ENCODE measurements around the gene PLEKHD1.

The PLEKHD1 gene

DNA sequence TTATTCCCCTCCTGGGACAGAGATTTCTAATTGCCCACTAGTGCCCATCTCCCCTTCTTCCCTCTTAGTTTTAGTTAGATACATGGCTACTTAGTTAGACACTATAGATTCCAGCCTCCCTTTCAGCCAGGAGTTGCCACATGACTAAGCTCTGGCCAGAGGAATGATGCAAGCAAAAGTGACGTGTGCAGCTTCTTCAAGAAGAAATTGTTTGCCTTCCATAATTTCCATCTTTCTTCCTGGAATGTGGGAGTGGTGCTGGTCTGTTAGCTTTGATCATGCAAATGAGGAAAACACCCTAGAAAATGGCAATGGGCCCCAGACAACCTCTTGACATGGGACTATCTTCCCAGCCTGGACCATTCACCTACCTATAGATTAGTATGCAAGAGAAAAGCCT lies 68.7 kb downstream of the PLEKHD1 start:
- Mint-ChIP-seq H3K36me3 (ENCODE audit: insufficient read depth) (no peaks in the 10 kb centered on the region), H3K27me3 (peaks cover 42 to 58% of the 10 kb centered on the region in 2 donors), H3K27ac (no peak overlapping the region), H3K4me1 (ENCODE audit: low read depth in 2 of 2) (no peaks in the 10 kb centered on the region), H3K4me3 (no peak overlapping the region), H3K9me3 (no peaks in the 10 kb centered on the region)
- no peak for ATAC-seq (replicated peaks)
- DNase-seq: no peak

DNA sequence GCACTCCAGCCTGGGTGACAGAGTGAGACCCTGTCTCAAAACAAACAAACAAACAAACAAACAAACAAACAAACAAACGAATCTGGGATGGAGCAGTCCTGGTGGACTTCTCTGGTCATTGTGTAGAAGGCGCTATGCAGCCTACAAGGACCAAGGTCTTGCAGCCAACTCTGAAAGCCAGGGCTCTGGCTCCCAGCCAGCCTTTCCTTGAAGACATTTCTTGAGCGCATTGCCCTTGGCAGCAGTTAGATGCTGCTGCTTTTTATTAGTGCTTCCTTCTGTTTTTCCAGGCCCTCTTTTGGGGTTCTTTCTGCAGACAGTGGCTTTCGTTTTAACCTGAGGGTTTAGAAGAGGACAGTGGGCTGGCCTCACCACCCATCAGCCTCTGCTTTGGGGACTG lies 70.0 kb downstream of the PLEKHD1 start:
- Mint-ChIP-seq H3K27ac (no peak overlapping the region), H3K27me3 (peaks cover 49 to 54% of the 10 kb centered on the region in 2 donors), H3K4me1 (ENCODE audit: low read depth in 2 of 2) (no peaks in the 10 kb centered on the region), H3K9me3 (no peaks in the 10 kb centered on the region), H3K36me3 (ENCODE audit: insufficient read depth) (no peaks in the 10 kb centered on the region), H3K4me3 (no peak overlapping the region)
- DNase-seq: no peak
- ATAC-seq (replicated peaks): no peak

DNA sequence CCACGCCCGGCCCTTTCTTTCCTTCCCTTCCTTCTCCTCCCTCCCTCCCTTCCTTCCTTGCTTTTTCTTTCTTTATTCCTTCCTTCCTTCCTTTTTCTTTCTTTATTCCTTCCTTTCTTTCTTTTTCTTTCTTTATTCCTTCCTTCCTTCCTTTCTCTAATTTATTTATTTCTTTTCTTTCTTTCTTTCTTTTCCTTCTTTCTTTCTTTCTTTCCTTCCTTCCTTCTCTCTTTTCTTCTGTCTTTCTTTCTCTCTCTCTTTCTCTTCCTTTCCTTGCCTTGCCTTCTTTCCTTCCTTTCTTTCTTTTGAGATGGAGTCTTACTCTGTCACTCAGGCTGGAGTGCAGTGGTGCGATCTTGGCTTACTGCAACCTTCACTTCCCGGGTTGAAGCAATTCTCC lies 74.2 kb downstream of the PLEKHD1 start:
- Mint-ChIP-seq H3K4me1 (ENCODE audit: low read depth in 2 of 2) (no peaks in the 10 kb centered on the region), H3K27me3 (peaks cover 31 to 45% of the 10 kb centered on the region in 2 donors), H3K9me3 (no peaks in the 10 kb centered on the region), H3K4me3 (no peak overlapping the region), H3K27ac (no peak overlapping the region), H3K36me3 (ENCODE audit: insufficient read depth) (no peaks in the 10 kb centered on the region)
- ATAC-seq (replicated peaks) (no peak), DNase-seq (no peak)

DNA sequence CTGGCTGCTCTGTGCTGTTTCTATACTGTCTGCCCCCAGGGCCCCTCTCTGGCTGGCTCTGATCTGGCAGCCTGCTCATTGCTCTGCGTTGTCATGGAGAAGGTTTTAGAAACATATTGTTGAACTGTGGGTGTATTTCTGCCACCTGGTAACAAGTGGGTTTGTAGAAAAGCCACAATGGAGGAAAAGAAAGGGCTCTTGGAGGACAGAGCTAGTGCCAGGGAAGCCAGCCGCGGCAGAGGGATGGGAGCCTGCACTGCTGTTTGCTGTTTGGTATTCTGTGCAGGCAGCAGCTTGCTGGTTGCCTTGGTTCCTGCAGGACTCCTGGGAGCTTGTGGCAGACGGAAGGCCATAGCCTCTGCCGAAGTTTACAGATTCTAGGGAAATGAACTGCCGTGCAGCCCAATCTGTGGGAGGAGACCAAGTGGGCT lies 75.1 kb downstream of the PLEKHD1 start:
- no peaks in the 10 kb centered on the region for H3K36me3 Mint-ChIP-seq (ENCODE audit: insufficient read depth)
- ATAC-seq (replicated peaks): no peak
- DNase-seq: no peak
- no peak overlapping the region for H3K27ac Mint-ChIP-seq
- H3K27me3 Mint-ChIP-seq: peaks cover 36 to 45% of the 10 kb centered on the region in 2 donors
- no peak overlapping the region for H3K4me3 Mint-ChIP-seq
- H3K4me1 Mint-ChIP-seq (ENCODE audit: low read depth in 2 of 2): no peaks in the 10 kb centered on the region
- no peaks in the 10 kb centered on the region for H3K9me3 Mint-ChIP-seq

DNA sequence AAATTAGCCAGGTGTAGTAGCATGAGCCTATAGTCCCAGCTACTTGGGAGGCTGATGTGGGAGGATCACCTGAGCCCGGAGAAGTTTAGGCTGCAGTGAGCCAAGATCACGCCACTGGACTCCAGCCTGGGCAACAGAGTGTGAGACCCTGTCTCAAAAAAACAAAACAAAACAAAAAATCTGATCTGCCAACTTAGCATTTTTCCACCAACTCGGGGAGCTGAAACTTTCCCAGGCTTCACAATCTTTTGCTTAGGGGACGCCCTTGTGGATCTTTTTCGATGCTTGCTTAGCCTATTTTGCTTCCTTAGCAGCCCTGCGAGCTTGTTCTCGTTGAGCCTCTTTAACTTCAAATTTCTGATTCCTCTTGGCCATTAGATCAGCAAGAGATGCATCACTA lies 76.3 kb downstream of the PLEKHD1 start:
- no peaks in the 10 kb centered on the region for H3K4me1 Mint-ChIP-seq (ENCODE audit: low read depth in 2 of 2)
- H3K4me3 Mint-ChIP-seq: no peak overlapping the region
- ATAC-seq (replicated peaks) (no peak), DNase-seq (no peak)
- peaks cover 47 to 57% of the 10 kb centered on the region in 2 donors for H3K27me3 Mint-ChIP-seq
- no peaks in the 10 kb centered on the region for H3K9me3 Mint-ChIP-seq
- H3K36me3 Mint-ChIP-seq (ENCODE audit: insufficient read depth): no peaks in the 10 kb centered on the region
- no peak overlapping the region for H3K27ac Mint-ChIP-seq

DNA sequence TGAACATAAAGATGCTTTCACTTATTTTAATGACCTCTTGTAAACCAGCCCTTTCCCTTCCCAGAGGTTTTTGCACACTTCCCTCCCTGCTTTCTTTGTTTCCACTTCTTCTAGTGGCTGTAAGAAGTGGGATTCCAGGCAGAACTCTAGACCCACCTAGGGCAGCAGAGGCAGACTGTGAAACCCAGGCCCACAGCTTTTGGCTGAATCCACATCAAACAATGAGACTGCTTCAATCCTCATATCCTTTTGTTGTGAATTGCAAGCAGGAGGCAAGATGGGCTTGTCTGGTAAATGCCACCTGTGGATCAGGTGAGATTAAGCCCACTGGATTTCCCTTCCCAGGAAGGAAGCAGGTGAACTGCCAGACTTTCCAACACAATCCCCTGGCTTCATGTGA lies 77.4 kb downstream of the PLEKHD1 start:
- DNase-seq (no peak), ATAC-seq (replicated peaks) (no peak)
- peaks cover 54 to 68% of the 10 kb centered on the region in 2 donors for H3K27me3 Mint-ChIP-seq
- H3K9me3 Mint-ChIP-seq: no peaks in the 10 kb centered on the region
- H3K27ac Mint-ChIP-seq: no peak overlapping the region
- no peaks in the 10 kb centered on the region for H3K4me1 Mint-ChIP-seq (ENCODE audit: low read depth in 2 of 2)
- no peak overlapping the region for H3K4me3 Mint-ChIP-seq
- H3K36me3 Mint-ChIP-seq (ENCODE audit: insufficient read depth): no peaks in the 10 kb centered on the region

DNA sequence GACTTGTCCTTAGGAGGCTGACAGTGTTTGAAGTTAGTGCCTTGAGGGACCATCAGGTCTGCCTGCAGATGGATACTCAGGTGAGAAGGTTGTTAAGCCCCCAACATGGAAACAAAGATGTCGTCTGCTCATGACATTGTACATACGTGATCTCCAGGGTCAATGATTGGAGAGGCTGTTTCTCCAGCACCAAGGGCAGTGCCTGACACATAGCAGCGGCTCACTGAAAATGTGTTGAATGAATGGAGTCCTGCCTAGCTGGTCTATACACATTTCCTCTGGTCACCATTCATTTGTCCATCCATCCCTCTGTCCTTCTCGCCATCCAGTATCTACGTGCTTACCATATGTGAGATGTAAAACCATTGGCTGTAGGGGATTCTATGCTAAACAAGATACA lies 83.0 kb downstream of the PLEKHD1 start:
- Mint-ChIP-seq H3K4me3 (no peak overlapping the region), H3K9me3 (no peaks in the 10 kb centered on the region), H3K4me1 (ENCODE audit: low read depth in 2 of 2) (no peaks in the 10 kb centered on the region), H3K27me3 (peaks cover 58 to 81% of the 10 kb centered on the region in 2 donors), H3K27ac (no peak overlapping the region), H3K36me3 (ENCODE audit: insufficient read depth) (no peaks in the 10 kb centered on the region)
- ATAC-seq (replicated peaks) (no peak), DNase-seq (no peak)

DNA sequence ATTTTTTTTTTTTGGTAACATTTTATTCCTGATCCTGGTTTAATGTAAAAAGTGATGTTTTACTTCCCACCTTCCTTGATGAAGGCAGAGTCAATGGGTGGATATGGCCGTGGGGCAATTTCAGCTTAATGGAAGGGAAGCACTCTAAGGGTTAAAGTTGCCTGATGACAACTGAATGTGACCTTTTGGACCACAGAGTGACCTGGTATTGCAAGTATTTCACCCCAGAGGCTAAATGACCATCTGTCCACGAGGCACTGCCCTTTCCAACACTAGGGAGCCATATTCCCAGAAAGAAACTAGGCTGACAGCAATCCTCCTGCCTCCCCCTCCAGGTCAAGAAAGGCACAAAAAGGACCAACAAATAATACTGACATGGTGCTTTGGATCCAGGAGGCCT lies 85.3 kb downstream of the PLEKHD1 start:
- no peaks in the 10 kb centered on the region for H3K36me3 Mint-ChIP-seq (ENCODE audit: insufficient read depth)
- H3K27ac Mint-ChIP-seq: no peak overlapping the region
- no peaks in the 10 kb centered on the region for H3K9me3 Mint-ChIP-seq
- DNase-seq (no peak), ATAC-seq (replicated peaks) (no peak)
- peaks cover 63 to 88% of the 10 kb centered on the region in 2 donors for H3K27me3 Mint-ChIP-seq
- no peak overlapping the region for H3K4me3 Mint-ChIP-seq
- peaks cover 9 to 12% of the 10 kb centered on the region in 2 donors for H3K4me1 Mint-ChIP-seq (ENCODE audit: low read depth in 2 of 2)

DNA sequence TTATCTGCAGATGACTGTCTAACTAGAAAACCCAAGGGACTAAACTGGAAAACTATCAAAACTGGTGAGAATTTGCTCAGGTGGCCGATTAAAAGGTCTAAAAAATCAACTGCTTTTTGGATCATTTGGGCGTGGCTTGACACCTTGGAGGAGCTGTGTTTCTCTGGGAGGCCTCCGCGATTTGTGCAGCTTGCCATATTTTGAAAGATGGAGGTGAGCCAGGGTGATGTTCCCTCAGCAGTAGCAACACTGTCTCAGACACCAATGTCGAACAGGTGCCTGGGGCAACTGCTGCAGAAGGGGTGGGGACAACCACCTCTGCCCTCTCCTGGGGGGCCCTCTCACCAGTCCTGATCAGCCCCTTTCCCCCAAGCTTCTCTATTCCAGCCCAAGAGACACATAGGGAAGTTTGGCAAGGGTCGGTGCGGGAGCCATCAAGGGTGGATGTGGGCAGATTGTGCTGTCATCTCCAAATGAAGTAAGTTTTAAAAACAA lies 86.4 kb downstream of the PLEKHD1 start:
- H3K4me3 Mint-ChIP-seq: peak overlapping the region in 1 of 2 donors; percentile 51

DNA sequence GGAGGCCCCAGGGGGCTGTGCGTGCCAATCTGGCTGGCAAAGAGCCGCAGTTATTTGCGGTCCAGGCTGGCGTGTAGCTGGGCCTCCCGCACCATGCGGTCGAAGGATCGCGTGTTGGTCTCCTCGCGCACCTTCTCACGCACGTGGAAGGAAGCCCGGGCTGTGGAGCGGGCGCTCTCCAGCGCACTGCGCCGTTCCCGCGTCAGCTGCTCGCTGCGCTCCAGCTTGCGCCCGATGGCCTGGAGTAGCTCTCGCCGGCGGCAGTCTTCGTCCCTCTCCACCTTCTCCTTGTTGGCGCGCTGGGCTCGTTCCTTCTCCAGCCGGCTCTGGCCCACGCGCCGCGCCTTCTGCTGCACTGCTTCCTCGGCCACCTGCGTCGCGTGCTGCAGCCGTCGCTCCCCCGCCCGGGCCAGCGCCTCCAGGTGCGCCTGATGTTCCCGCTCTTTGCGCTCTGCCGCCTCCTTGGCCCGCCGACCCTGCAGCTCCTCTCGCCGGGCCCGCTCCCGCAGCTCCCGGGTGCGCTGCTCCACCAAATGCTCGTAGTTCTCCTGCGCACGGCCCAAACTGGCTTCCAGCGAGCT lies 87.0 kb downstream of the PLEKHD1 start:
- no peak for ATAC-seq (replicated peaks)
- H3K27ac Mint-ChIP-seq: no peak overlapping the region
- peaks cover 63 to 88% of the 10 kb centered on the region in 2 donors for H3K27me3 Mint-ChIP-seq
- no peak for DNase-seq
- peaks cover 9 to 12% of the 10 kb centered on the region in 2 donors for H3K4me1 Mint-ChIP-seq (ENCODE audit: low read depth in 2 of 2)
- H3K4me3 Mint-ChIP-seq: no peak overlapping the region
- no peaks in the 10 kb centered on the region for H3K9me3 Mint-ChIP-seq
- no peaks in the 10 kb centered on the region for H3K36me3 Mint-ChIP-seq (ENCODE audit: insufficient read depth)

More for the DNA sequence above, 86.4 kb downstream of the PLEKHD1 start:
- no peaks in the 10 kb centered on the region for H3K36me3 Mint-ChIP-seq (ENCODE audit: insufficient read depth)
- H3K27ac Mint-ChIP-seq: no peak overlapping the region
- no peaks in the 10 kb centered on the region for H3K9me3 Mint-ChIP-seq
- ATAC-seq (replicated peaks) (no peak), DNase-seq (no peak)
- peaks cover 62 to 88% of the 10 kb centered on the region in 2 donors for H3K27me3 Mint-ChIP-seq
- peaks cover 9 to 12% of the 10 kb centered on the region in 2 donors for H3K4me1 Mint-ChIP-seq (ENCODE audit: low read depth in 2 of 2)

DNA sequence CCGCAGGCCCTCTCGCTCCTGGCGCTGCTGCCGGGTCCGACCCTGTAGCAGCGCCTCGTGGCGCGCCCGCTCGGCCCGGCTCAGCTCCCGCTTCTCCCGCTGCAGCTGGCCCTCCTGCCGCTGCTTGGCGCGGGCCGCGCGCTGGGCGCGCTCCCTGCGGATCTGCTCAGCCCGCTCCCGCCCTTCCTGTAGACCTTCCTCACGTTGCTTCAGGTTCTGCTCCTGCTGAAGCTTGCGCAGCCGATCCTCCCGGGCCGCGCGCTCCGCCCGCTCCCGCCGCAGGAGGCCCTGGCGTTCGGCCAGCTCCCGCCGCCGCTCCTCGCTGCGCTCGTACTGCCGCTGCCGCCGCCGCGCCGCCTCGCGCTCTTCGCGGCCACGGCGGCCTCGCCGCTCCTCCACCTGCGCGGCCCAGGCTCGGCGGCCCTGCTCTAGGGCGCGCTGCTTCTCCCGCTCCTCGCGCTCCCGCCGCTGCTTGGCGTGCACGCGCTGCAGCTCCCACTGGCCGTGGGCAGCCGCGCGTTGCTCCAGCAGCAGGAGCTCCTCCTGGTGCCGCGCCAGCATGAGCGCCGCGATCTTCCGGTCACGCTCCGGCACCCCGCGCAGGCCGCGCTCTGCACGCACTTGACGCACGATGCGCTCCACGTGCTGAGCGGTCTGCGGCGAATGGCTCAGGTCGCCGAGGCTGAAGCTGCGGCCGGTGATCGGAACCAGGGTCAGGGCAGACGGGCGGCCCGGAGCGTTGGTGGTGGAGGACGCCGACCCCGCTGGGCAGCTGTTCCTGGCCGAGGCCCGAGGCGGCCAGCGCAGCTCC lies 87.7 kb downstream of the PLEKHD1 start:
- ATAC-seq (replicated peaks): no peak
- Mint-ChIP-seq H3K27ac (no peak overlapping the region), H3K9me3 (no peaks in the 10 kb centered on the region), H3K27me3 (peaks cover 63 to 85% of the 10 kb centered on the region in 2 donors), H3K36me3 (ENCODE audit: insufficient read depth) (no peaks in the 10 kb centered on the region), H3K4me1 (ENCODE audit: low read depth in 2 of 2) (peaks cover 9 to 12% of the 10 kb centered on the region in 2 donors), H3K4me3 (peak overlapping the region; percentile 42 to 56)
- DNase-seq: no peak

DNA sequence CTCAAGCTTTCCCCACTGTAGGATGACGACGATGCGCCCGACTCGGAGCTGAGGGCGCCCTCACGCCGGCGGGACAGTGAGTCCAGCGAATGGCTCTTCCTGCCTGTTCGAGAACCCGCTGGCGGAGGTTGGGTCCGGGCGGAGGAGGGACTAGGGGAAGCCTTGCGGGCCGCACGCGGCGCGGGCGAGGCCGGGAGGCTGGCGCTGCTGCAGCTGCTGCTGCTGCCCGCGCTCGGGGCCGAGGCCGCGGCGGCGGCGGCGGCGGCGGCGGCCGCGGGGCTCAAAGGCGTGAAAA lies 88.3 kb downstream of the PLEKHD1 start:
- peak overlapping the region; percentile 42 to 56 for H3K4me3 Mint-ChIP-seq
- peaks cover 9 to 12% of the 10 kb centered on the region in 2 donors for H3K4me1 Mint-ChIP-seq (ENCODE audit: low read depth in 2 of 2)
- no peaks in the 10 kb centered on the region for H3K36me3 Mint-ChIP-seq (ENCODE audit: insufficient read depth)
- H3K27me3 Mint-ChIP-seq: peaks cover 57 to 80% of the 10 kb centered on the region in 2 donors
- no peak overlapping the region for H3K27ac Mint-ChIP-seq
- no peaks in the 10 kb centered on the region for H3K9me3 Mint-ChIP-seq
- DNase-seq: no peak
- no peak for ATAC-seq (replicated peaks)

DNA sequence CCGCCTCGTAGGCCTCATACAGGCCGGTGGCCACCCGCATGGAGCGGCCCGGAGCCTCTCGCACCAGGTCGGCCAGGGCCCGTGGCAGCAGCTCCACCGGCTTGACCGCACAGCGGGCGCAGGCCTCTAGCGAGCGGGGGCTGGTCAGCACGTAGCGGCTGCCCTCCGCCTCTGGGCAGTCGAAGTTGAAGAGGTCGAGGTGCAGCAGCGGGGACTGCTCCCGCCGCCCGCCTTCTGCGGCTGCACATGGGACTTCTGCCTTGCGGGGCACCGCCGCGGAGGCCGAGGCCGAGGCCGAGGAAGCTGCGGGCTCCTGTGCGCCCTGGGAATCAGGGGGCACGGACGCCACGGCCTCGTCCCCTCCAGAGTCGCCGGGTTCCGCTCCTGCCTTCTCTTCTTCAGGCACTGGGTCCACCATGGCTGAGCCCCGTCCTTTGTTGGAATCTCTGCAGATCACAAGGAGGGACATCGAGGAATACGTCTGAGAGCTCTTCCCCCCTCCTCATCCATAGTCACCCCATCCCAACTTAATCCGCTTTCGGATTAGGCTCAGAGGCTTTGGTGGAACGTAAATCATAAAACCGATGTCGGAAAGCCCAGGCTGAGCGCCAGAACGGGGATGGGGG lies 88.8 kb downstream of the PLEKHD1 start:
- no peaks in the 10 kb centered on the region for H3K9me3 Mint-ChIP-seq
- peaks cover 52 to 74% of the 10 kb centered on the region in 2 donors for H3K27me3 Mint-ChIP-seq
- no peak overlapping the region for H3K27ac Mint-ChIP-seq
- ATAC-seq (replicated peaks) (no peak), DNase-seq (no peak)
- H3K4me1 Mint-ChIP-seq (ENCODE audit: low read depth in 2 of 2): peaks cover 9 to 12% of the 10 kb centered on the region in 2 donors
- H3K36me3 Mint-ChIP-seq (ENCODE audit: insufficient read depth): no peaks in the 10 kb centered on the region
- H3K4me3 Mint-ChIP-seq: peak overlapping the region; percentile 81 to 83

DNA sequence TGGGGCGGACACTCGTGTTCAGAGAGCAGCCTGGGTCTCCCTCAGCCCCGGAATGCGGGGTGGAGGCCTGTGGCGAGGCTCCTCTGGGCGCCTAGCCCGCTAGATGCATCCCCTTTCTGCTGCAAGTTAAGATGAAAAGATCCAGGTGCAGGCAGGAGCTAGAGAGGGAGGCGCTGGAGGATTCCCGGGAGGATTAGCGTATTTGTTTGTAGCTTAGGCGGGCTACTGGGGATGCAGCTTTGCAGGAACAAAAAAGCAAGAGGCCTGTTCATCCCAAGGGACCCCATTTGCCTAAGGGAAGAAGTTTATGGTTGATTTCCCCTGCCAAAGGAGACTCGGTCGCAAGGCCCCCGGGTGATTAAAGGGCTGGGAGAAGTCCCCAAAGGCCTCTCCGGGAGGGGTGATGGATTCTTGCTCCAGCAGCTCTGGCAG lies 89.3 kb downstream of the PLEKHD1 start:
- ATAC-seq (replicated peaks): no peak
- no peak overlapping the region for H3K27ac Mint-ChIP-seq

More for the DNA sequence above, 89.3 kb downstream of the PLEKHD1 start:
- Mint-ChIP-seq H3K27me3 (peaks cover 47 to 69% of the 10 kb centered on the region in 2 donors), H3K9me3 (no peaks in the 10 kb centered on the region), H3K4me3 (peak overlapping the region; percentile 81 to 83), H3K4me1 (ENCODE audit: low read depth in 2 of 2) (peaks cover 9 to 12% of the 10 kb centered on the region in 2 donors), H3K36me3 (ENCODE audit: insufficient read depth) (no peaks in the 10 kb centered on the region)
- DNase-seq: no peak

Measured in effector memory CD8-positive, alpha-beta T cell (primary cell).